ENCODE results near the gene HPS6.
"Not testable (repeated sequence)": the region's sequence is repeated elsewhere in the genome, so short reads cannot be mapped to it uniquely, and the experiment has no call there.

The HPS6 gene

DNA sequence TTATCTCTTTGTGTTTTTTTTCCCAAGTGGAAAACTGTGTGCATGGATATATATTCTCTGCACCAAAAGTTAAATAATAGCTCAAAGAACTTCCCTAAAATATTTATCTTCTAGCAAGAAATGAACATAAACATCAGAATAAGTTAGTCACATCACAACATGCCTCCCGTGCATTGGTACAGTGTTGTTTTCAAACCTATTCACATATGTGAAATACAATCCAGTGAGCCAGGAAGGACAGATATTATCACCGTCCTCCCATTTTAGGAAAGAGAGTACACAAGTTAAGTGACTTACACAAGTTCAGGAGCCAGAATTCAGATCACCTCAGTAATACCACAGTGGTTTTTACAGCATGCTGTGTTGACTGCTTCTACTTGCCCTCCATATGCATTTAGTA is 31.4 kb upstream of the HPS6 start:
- ATAC-seq = no peak

DNA sequence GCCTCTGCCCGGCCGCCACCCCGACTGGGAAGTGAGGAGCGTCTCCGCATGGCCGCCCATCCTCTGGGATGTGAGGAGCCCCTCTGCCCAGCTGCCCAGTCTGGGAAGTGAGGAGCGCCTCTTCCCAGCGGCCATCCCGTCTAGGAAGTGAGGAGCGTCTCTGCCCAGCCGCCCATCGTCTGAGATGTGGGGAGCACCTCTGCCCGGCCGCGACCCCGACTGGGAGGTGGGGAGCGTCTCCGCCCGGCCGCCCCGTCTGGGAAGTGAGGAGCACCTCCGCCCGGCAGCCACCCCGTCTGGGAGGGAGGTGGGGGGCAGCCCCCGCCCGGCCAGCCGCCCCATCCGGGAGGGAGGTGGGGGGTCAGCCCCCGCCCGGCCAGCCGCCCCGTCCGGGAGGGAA is 29.3 kb upstream of the HPS6 start:
- ATAC-seq = not testable (repeated sequence)

More for the DNA sequence above, 31.4 kb upstream of the HPS6 start:
- TF ChIP-seq RARB (CRISPR knock-in tag; IDR thresholded peaks at IDR 0.05) = no peak
- TF ChIP-seq ISL1 (CRISPR knock-in tag; IDR thresholded peaks at IDR 0.05) = no peak
- TF ChIP-seq ARNTL (CRISPR knock-in tag; IDR thresholded peaks at IDR 0.05; ENCODE audit: borderline replicate concordance, low read depth) = no peak
- TF ChIP-seq, protein P1, sequence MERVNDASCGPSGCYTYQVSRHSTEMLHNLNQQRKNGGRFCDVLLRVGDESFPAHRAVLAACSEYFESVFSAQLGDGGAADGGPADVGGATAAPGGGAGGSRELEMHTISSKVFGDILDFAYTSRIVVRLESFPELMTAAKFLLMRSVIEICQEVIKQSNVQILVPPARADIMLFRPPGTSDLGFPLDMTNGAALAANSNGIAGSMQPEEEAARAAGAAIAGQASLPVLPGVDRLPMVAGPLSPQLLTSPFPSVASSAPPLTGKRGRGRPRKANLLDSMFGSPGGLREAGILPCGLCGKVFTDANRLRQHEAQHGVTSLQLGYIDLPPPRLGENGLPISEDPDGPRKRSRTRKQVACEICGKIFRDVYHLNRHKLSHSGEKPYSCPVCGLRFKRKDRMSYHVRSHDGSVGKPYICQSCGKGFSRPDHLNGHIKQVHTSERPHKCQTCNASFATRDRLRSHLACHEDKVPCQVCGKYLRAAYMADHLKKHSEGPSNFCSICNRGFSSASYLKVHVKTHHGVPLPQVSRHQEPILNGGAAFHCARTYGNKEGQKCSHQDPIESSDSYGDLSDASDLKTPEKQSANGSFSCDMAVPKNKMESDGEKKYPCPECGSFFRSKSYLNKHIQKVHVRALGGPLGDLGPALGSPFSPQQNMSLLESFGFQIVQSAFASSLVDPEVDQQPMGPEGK (CRISPR knock-in tag; IDR thresholded peaks at IDR 0.05; ENCODE audit: borderline replicate concordance) = no peak
- TF ChIP-seq, protein P2, sequence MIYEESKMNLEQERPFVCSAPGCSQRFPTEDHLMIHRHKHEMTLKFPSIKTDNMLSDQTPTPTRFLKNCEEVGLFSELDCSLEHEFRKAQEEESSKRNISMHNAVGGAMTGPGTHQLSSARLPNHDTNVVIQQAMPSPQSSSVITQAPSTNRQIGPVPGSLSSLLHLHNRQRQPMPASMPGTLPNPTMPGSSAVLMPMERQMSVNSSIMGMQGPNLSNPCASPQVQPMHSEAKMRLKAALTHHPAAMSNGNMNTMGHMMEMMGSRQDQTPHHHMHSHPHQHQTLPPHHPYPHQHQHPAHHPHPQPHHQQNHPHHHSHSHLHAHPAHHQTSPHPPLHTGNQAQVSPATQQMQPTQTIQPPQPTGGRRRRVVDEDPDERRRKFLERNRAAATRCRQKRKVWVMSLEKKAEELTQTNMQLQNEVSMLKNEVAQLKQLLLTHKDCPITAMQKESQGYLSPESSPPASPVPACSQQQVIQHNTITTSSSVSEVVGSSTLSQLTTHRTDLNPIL (CRISPR knock-in tag; IDR thresholded peaks at IDR 0.05; ENCODE audit: low read depth) = no peak
- TF ChIP-seq, protein P3, sequence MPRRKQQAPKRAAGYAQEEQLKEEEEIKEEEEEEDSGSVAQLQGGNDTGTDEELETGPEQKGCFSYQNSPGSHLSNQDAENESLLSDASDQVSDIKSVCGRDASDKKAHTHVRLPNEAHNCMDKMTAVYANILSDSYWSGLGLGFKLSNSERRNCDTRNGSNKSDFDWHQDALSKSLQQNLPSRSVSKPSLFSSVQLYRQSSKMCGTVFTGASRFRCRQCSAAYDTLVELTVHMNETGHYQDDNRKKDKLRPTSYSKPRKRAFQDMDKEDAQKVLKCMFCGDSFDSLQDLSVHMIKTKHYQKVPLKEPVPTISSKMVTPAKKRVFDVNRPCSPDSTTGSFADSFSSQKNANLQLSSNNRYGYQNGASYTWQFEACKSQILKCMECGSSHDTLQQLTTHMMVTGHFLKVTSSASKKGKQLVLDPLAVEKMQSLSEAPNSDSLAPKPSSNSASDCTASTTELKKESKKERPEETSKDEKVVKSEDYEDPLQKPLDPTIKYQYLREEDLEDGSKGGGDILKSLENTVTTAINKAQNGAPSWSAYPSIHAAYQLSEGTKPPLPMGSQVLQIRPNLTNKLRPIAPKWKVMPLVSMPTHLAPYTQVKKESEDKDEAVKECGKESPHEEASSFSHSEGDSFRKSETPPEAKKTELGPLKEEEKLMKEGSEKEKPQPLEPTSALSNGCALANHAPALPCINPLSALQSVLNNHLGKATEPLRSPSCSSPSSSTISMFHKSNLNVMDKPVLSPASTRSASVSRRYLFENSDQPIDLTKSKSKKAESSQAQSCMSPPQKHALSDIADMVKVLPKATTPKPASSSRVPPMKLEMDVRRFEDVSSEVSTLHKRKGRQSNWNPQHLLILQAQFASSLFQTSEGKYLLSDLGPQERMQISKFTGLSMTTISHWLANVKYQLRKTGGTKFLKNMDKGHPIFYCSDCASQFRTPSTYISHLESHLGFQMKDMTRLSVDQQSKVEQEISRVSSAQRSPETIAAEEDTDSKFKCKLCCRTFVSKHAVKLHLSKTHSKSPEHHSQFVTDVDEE (CRISPR knock-in tag; IDR thresholded peaks at IDR 0.05) = no peak
- TF ChIP-seq ZNF565 (CRISPR knock-in tag; conservative IDR thresholded peaks at IDR 0.05; ENCODE audit: low read depth) = no peak

DNA sequence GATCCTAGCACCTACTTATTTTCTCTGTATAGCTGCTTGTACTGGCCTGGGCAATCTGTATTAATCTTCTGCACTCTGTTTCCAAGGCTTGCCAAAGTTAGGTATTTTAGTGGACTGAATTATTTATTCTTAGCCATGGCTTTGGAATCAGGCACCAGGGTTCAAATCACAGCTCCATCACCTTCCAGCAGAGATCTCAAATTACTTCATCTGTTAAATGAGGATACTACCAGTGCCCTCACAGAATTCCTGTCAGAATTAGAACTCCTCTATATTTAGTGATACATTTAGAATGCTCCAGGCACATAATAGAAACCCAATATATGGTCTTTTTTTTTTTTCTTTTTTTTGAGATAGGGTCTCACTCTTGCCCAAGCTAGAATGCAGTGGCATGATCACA is 26.7 kb upstream of the HPS6 start:
- no peak for ATAC-seq
- TF ChIP-seq ZC3H10 (CRISPR knock-in tag; IDR thresholded peaks at IDR 0.05) = no peak
- TF ChIP-seq, protein P3 (CRISPR knock-in tag; IDR thresholded peaks at IDR 0.05) = no peak
- TF ChIP-seq ISL1 (CRISPR knock-in tag; IDR thresholded peaks at IDR 0.05) = no peak
- TF ChIP-seq, protein P4, sequence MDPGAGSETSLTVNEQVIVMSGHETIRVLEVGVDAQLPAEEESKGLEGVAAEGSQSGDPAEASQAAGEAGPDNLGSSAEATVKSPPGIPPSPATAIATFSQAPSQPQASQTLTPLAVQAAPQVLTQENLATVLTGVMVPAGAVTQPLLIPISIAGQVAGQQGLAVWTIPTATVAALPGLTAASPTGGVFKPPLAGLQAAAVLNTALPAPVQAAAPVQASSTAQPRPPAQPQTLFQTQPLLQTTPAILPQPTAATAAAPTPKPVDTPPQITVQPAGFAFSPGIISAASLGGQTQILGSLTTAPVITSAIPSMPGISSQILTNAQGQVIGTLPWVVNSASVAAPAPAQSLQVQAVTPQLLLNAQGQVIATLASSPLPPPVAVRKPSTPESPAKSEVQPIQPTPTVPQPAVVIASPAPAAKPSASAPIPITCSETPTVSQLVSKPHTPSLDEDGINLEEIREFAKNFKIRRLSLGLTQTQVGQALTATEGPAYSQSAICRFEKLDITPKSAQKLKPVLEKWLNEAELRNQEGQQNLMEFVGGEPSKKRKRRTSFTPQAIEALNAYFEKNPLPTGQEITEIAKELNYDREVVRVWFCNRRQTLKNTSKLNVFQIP (CRISPR knock-in tag; IDR thresholded peaks at IDR 0.05; ENCODE audit: borderline replicate concordance, low read depth) = no peak
- TF ChIP-seq ESRRG (CRISPR knock-in tag; IDR thresholded peaks at IDR 0.05) = no peak
- TF ChIP-seq RARB (CRISPR knock-in tag; IDR thresholded peaks at IDR 0.05) = no peak
- TF ChIP-seq ZNF8 (CRISPR knock-in tag; IDR thresholded peaks at IDR 0.05) = no peak
- no peak for TF ChIP-seq OSR1 (CRISPR knock-in tag; IDR thresholded peaks at IDR 0.05)
- no peak for TF ChIP-seq TOX (CRISPR knock-in tag; IDR thresholded peaks at IDR 0.05; ENCODE audit: borderline replicate concordance)
- TF ChIP-seq ZFP30 (CRISPR knock-in tag; IDR thresholded peaks at IDR 0.05) = no peak
- no peak for TF ChIP-seq ZFP3 (CRISPR knock-in tag; IDR thresholded peaks at IDR 0.05)
- no peak for TF ChIP-seq CSDC2 (CRISPR knock-in tag; IDR thresholded peaks at IDR 0.05)
- no peak for TF ChIP-seq TCF4 (CRISPR knock-in tag; IDR thresholded peaks at IDR 0.05; ENCODE audit: borderline replicate concordance)
- TF ChIP-seq GLIS3 (CRISPR knock-in tag; IDR thresholded peaks at IDR 0.05) = no peak
- TF ChIP-seq ZNF565 (CRISPR knock-in tag; conservative IDR thresholded peaks at IDR 0.05; ENCODE audit: low read depth) = no peak
- TF ChIP-seq SNAI2 (CRISPR knock-in tag; IDR thresholded peaks at IDR 0.05) = no peak
- TF ChIP-seq BACH2 (CRISPR knock-in tag; IDR thresholded peaks at IDR 0.05; ENCODE audit: borderline replicate concordance) = no peak
- TF ChIP-seq, protein P2 (CRISPR knock-in tag; IDR thresholded peaks at IDR 0.05; ENCODE audit: low read depth) = no peak
- TF ChIP-seq, protein P1 (CRISPR knock-in tag; IDR thresholded peaks at IDR 0.05; ENCODE audit: borderline replicate concordance) = no peak
- TF ChIP-seq ZNF70 (CRISPR knock-in tag; IDR thresholded peaks at IDR 0.05) = no peak

Measured in SK-N-SH treated with all-trans-retinoic acid at 6 μM for 48 hours (cell line).